ENCODE data around the gene MSL2. TPM values are rescaled to one million over a fixed set of nuclear protein-coding genes. Genes with fewer than 3 reads are reported as not detected.

Gene MSL2
- polyA plus RNA-seq, 1 of the 3 experiments (the other 2 are of a cell fraction), result 2.4 TPM

DNA sequence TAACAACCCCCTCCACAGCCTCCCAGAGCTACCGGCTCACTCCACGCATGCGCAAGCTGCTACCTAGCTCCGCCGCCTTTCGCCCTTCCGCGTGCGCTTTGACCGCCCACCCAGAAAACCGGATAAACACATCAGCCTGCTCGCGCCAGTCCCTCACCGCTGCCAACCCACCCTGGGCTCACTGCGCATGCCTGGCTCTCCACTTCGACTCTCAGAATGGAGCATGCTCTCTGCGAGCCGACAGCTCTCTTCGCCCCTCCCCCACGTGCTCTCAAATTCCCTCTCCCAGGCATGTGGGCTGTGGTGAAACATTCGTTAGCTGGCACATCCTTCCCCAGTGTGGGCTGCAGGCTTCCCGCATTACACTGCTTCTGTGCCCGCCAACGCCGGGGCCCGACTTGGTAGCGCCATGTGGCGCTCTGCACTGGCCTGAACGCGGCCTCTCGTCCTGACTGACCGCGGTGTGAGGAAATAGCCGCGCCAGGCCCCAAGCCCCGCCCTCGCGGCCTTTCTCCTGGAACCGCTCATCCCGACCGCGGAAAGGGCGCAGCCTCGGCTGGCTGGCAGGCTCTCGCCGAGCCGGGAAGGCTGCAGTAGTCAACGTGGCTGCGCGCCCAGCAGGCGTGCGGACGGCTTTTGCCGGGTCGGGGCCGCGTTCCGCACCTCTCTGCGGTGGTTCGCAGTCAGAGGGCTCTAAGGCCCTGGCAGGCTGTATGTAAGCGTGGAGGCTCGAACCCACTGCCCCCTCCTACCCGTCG is 445 bp upstream of the MSL2 start (continued):
- TF ChIP-seq, protein P1, sequence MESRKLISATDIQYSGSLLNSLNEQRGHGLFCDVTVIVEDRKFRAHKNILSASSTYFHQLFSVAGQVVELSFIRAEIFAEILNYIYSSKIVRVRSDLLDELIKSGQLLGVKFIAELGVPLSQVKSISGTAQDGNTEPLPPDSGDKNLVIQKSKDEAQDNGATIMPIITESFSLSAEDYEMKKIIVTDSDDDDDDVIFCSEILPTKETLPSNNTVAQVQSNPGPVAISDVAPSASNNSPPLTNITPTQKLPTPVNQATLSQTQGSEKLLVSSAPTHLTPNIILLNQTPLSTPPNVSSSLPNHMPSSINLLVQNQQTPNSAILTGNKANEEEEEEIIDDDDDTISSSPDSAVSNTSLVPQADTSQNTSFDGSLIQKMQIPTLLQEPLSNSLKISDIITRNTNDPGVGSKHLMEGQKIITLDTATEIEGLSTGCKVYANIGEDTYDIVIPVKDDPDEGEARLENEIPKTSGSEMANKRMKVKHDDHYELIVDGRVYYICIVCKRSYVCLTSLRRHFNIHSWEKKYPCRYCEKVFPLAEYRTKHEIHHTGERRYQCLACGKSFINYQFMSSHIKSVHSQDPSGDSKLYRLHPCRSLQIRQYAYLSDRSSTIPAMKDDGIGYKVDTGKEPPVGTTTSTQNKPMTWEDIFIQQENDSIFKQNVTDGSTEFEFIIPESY (IDR thresholded peaks at IDR 0.05; ENCODE audit: borderline replicate concordance, low read depth), result no peak; the same call in 1 of the 2 replicates
- TF ChIP-seq, protein P2, sequence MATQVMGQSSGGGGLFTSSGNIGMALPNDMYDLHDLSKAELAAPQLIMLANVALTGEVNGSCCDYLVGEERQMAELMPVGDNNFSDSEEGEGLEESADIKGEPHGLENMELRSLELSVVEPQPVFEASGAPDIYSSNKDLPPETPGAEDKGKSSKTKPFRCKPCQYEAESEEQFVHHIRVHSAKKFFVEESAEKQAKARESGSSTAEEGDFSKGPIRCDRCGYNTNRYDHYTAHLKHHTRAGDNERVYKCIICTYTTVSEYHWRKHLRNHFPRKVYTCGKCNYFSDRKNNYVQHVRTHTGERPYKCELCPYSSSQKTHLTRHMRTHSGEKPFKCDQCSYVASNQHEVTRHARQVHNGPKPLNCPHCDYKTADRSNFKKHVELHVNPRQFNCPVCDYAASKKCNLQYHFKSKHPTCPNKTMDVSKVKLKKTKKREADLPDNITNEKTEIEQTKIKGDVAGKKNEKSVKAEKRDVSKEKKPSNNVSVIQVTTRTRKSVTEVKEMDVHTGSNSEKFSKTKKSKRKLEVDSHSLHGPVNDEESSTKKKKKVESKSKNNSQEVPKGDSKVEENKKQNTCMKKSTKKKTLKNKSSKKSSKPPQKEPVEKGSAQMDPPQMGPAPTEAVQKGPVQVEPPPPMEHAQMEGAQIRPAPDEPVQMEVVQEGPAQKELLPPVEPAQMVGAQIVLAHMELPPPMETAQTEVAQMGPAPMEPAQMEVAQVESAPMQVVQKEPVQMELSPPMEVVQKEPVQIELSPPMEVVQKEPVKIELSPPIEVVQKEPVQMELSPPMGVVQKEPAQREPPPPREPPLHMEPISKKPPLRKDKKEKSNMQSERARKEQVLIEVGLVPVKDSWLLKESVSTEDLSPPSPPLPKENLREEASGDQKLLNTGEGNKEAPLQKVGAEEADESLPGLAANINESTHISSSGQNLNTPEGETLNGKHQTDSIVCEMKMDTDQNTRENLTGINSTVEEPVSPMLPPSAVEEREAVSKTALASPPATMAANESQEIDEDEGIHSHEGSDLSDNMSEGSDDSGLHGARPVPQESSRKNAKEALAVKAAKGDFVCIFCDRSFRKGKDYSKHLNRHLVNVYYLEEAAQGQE (IDR thresholded peaks at IDR 0.05; ENCODE audit: low read depth, low read length), result peak; percentile 36; the same call in 1 of the 2 replicates
- TF ChIP-seq NFIC (IDR thresholded peaks at IDR 0.05; ENCODE audit: borderline replicate concordance), result no peak; the same call in 1 of the 2 replicates
- TF ChIP-seq FOXJ3 (CRISPR knock-in tag; IDR thresholded peaks at IDR 0.05), result peak; percentile 27
- peak in 1 of 2 experiments; percentile 27; a peak in 1 of 4 replicates for TF ChIP-seq EP300 (IDR thresholded peaks at IDR 0.05; ENCODE audit: borderline replicate concordance in 1 of 2, low read depth in 1 of 2, low read length in 1 of 2)
- no peak for TF ChIP-seq EZH2phosphoT487 (IDR thresholded peaks at IDR 0.05; ENCODE audit: borderline replicate concordance, low read depth)
- TF ChIP-seq, protein P3, sequence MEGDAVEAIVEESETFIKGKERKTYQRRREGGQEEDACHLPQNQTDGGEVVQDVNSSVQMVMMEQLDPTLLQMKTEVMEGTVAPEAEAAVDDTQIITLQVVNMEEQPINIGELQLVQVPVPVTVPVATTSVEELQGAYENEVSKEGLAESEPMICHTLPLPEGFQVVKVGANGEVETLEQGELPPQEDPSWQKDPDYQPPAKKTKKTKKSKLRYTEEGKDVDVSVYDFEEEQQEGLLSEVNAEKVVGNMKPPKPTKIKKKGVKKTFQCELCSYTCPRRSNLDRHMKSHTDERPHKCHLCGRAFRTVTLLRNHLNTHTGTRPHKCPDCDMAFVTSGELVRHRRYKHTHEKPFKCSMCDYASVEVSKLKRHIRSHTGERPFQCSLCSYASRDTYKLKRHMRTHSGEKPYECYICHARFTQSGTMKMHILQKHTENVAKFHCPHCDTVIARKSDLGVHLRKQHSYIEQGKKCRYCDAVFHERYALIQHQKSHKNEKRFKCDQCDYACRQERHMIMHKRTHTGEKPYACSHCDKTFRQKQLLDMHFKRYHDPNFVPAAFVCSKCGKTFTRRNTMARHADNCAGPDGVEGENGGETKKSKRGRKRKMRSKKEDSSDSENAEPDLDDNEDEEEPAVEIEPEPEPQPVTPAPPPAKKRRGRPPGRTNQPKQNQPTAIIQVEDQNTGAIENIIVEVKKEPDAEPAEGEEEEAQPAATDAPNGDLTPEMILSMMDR (IDR thresholded peaks at IDR 0.05), result no peak
- no peak for TF ChIP-seq GATA2 (CRISPR knock-in tag; IDR thresholded peaks at IDR 0.05)
- TF ChIP-seq, protein P4, sequence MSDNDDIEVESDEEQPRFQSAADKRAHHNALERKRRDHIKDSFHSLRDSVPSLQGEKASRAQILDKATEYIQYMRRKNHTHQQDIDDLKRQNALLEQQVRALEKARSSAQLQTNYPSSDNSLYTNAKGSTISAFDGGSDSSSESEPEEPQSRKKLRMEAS (IDR thresholded peaks at IDR 0.05; ENCODE audit: low read depth), result peak; percentile 99
- peak; percentile 71; the same call in 1 of the 2 replicates for TF ChIP-seq ELF1 (IDR thresholded peaks at IDR 0.05)
- TF ChIP-seq RCOR1 (IDR thresholded peaks at IDR 0.05; ENCODE audit: low read length), result no peak
- TF ChIP-seq RXRA (IDR thresholded peaks at IDR 0.05; ENCODE audit: borderline replicate concordance, low read depth), result no peak
- TF ChIP-seq SIN3A (IDR thresholded peaks at IDR 0.05; ENCODE audit: borderline replicate concordance, low read depth, low read length), result no peak; the same call in 1 of the 2 replicates
- TF ChIP-seq TCF12 (IDR thresholded peaks at IDR 0.05), result peak; percentile 42; the same call in 1 of the 2 replicates
- TF ChIP-seq MEF2A (IDR thresholded peaks at IDR 0.05; ENCODE audit: borderline replicate concordance, low read depth), result no peak
- TF ChIP-seq, protein P5, sequence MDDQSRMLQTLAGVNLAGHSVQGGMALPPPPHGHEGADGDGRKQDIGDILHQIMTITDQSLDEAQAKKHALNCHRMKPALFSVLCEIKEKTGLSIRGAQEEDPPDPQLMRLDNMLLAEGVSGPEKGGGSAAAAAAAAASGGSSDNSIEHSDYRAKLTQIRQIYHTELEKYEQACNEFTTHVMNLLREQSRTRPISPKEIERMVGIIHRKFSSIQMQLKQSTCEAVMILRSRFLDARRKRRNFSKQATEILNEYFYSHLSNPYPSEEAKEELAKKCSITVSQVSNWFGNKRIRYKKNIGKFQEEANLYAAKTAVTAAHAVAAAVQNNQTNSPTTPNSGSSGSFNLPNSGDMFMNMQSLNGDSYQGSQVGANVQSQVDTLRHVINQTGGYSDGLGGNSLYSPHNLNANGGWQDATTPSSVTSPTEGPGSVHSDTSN (IDR thresholded peaks at IDR 0.05), result peak; percentile 36; the same call in 1 of the 2 replicates
- TF ChIP-seq FOSL2 (IDR thresholded peaks at IDR 0.05; ENCODE audit: borderline replicate concordance, low read depth), result peak; percentile 11; the same call in 1 of the 2 replicates
- TF ChIP-seq POLR2AphosphoS5 (IDR thresholded peaks at IDR 0.05; ENCODE audit: low read depth, low read length), result peak; percentile 85
- no peak; the same call in 1 of the 2 replicates for TF ChIP-seq JUND (IDR thresholded peaks at IDR 0.05)
- peak; percentile 56 for TF ChIP-seq TAF1 (IDR thresholded peaks at IDR 0.05; ENCODE audit: borderline replicate concordance, low read depth, low read length)
- TF ChIP-seq TEAD4 (IDR thresholded peaks at IDR 0.05; ENCODE audit: borderline replicate concordance, insufficient read depth), result 0 out of 2 replicates have a peak, but pooled peaks have one; percentile 48
- TF ChIP-seq RFX5 (IDR thresholded peaks at IDR 0.05; ENCODE audit: low read length), result no peak
- TF ChIP-seq FOXM1 (IDR thresholded peaks at IDR 0.05; ENCODE audit: low read depth), result peak; percentile 23; the same call in 1 of the 2 replicates
